Thoracic aorta (tissue), 2 donors: ENCODE data around the gene KLHL13. TPM values are rescaled to one million over a fixed set of nuclear protein-coding genes. Genes with fewer than 3 reads are reported as not detected.

Experiments used
- ATAC-seq: fragments of 150-250 bp; one replicate; pipeline ENCODE4 v1.8.0; 2017; ENCODE audit warnings: low read depth; ENCODE audit not compliant: insufficient number of reproducible peaks, low FRiP score
- DNase-seq: peaks from one replicate; pipeline ENCODE4 v3.0.0-alpha.2; 2020; ENCODE audit warnings: low spot score
- H3K27ac ChIP-seq, 2 donors: fragments of 200-600 bp; sonication (generic); 1 replicate in 1 of 2; 2 replicates in 1 of 2; pipeline ENCODE4 v1.5.1; 2016; ENCODE audit warnings: mild to moderate bottlenecking in 2 of 2, moderate library complexity in 2 of 2
- H3K27me3 ChIP-seq: fragments of 200-600 bp; sonication (generic); replicated peaks from 2 replicates; pipeline ENCODE4 v1.6.0; 2016; ENCODE audit warnings: mild to moderate bottlenecking; ENCODE audit not compliant: insufficient read depth
- H3K36me3 ChIP-seq: fragments of 200-600 bp; sonication (generic); one replicate; pipeline ENCODE4 v1.5.1; 2016
- H3K4me1 ChIP-seq, 2 donors: fragments of 200-600 bp; sonication (generic); 1 replicate in 1 of 2; 2 replicates in 1 of 2; pipeline versions ENCODE4 v1.5.1 to v1.6.0; 2016; ENCODE audit warnings: low read depth in 2 of 2, mild to moderate bottlenecking in 1 of 2; ENCODE audit not compliant: control insufficient read depth in 1 of 2
- H3K4me3 ChIP-seq: fragments of 200-600 bp; sonication (generic); 2 replicates; pipeline ENCODE4 v1.5.1; 2016; ENCODE audit warnings: mild to moderate bottlenecking
- H3K9me3 ChIP-seq: fragments of 200-600 bp; sonication (generic); 2 replicates; pipeline ENCODE4 v1.5.1; 2016
- CTCF ChIP-seq: fragments of 200-600 bp; sonication (generic); IDR thresholded peaks from one replicate; pipeline ENCODE4 v1.5.1; 2019; ENCODE audit warnings: antibody characterized with exemption
- total RNA-seq, 2 donors: library from RNA; depleted of rRNA; stranded (reverse); fragments of >200 nt; gene quantifications; one replicate each; pipeline versions ENCODE4 v1.1.0 to v1.2.3, GENCODE V29; 2016

The KLHL13 gene
- total RNA-seq, 2 donors from 2014 or later = 1.4 to 9.7 TPM

- Histone ChIP-seq H3K4me1 (no peaks in the 10 kb centered on the region), H3K4me3 (no peak overlapping the region), H3K36me3 (no peaks in the 10 kb centered on the region), H3K9me3 (no peaks in the 10 kb centered on the region), H3K27me3 (no peaks in the 10 kb centered on the region), H3K27ac (no peak overlapping the region)
- ATAC-seq = no peak
- DNase-seq = no peak
- no peak for TF ChIP-seq CTCF
These were observed 28.5 kb downstream of the KLHL13 start for GRCh38 chrX:118088084-118088483.

GRCh38 chrX:118074196-118074595, 42.4 kb downstream of the KLHL13 start:
- Histone ChIP-seq H3K4me1 (no peaks in the 10 kb centered on the region), H3K36me3 (no peaks in the 10 kb centered on the region), H3K9me3 (no peaks in the 10 kb centered on the region), H3K27ac (no peak overlapping the region), H3K4me3 (no peak overlapping the region), H3K27me3 (no peaks in the 10 kb centered on the region)
- ATAC-seq (no peak), DNase-seq (no peak)
- no peak for TF ChIP-seq CTCF

DNA sequence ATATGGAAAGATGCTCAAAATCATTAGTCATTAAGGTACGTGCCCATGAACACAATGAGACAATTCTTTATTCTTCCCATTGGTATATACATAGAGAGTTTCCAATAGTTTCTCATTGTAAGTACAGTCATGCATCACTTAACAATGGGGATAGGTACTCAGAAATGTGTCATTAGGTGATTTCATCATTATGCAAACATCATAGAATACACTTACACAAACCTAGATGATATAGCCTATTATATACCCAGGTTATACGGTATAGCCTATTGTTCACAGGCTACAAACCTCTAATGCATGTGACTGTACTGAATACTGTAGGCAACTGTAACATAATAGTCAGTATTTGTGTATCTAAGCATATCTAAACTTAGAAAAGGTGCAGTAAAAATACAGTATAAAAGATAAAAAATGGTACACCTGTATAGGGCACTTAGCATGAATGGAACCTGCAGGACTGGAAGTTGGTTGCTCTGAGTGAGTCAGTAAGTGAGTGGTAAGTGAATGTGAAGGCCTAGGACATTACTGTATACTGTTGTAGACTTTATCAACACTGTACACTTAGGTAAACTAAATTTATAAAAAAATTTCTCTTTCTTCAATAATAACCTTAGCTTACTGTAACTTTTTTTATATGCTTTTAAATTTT, 49.6 kb downstream of the KLHL13 start:
- Histone ChIP-seq H3K36me3 (no peaks in the 10 kb centered on the region), H3K27me3 (no peaks in the 10 kb centered on the region), H3K27ac (no peak overlapping the region), H3K4me3 (no peak overlapping the region), H3K4me1 (no peaks in the 10 kb centered on the region), H3K9me3 (no peaks in the 10 kb centered on the region)
- no peak for TF ChIP-seq CTCF
- ATAC-seq (no peak), DNase-seq (no peak)

GRCh38 chrX:118062817-118063615, 53.6 kb downstream of the KLHL13 start:
- DNase-seq (no peak), ATAC-seq (no peak)
- Histone ChIP-seq H3K4me1 (no peaks in the 10 kb centered on the region), H3K27ac (no peak overlapping the region), H3K4me3 (no peak overlapping the region), H3K36me3 (no peaks in the 10 kb centered on the region), H3K27me3 (no peaks in the 10 kb centered on the region), H3K9me3 (no peaks in the 10 kb centered on the region)
- TF ChIP-seq CTCF = no peak

- no peaks in the 10 kb centered on the region for H3K27me3 ChIP-seq
- no peaks in the 10 kb centered on the region for H3K4me1 ChIP-seq
- H3K4me3 ChIP-seq = no peak overlapping the region
- ATAC-seq (no peak), DNase-seq (no peak)
- no peak overlapping the region for H3K27ac ChIP-seq
- TF ChIP-seq CTCF = no peak
- no peaks in the 10 kb centered on the region for H3K36me3 ChIP-seq
- no peaks in the 10 kb centered on the region for H3K9me3 ChIP-seq
These were observed 54.4 kb downstream of the KLHL13 start for GRCh38 chrX:118062048-118062789.
